Fibroblast of the conjunctiva (primary cell): ENCODE measurements around the gene ASIC4.

Experiments used
- DNase-seq: peaks from one replicate; pipeline ENCODE4 v3.0.0-alpha.2; 2010; ENCODE audit warnings: low read depth

ASIC4 gene

GRCh38 chr2:219482674-219483405 lies 31.4 kb upstream of the ASIC4 start:
- no peak for DNase-seq

- no peak for DNase-seq
Observed at GRCh38 chr2:219483451-219484342, 30.6 kb upstream of the ASIC4 start.

DNA sequence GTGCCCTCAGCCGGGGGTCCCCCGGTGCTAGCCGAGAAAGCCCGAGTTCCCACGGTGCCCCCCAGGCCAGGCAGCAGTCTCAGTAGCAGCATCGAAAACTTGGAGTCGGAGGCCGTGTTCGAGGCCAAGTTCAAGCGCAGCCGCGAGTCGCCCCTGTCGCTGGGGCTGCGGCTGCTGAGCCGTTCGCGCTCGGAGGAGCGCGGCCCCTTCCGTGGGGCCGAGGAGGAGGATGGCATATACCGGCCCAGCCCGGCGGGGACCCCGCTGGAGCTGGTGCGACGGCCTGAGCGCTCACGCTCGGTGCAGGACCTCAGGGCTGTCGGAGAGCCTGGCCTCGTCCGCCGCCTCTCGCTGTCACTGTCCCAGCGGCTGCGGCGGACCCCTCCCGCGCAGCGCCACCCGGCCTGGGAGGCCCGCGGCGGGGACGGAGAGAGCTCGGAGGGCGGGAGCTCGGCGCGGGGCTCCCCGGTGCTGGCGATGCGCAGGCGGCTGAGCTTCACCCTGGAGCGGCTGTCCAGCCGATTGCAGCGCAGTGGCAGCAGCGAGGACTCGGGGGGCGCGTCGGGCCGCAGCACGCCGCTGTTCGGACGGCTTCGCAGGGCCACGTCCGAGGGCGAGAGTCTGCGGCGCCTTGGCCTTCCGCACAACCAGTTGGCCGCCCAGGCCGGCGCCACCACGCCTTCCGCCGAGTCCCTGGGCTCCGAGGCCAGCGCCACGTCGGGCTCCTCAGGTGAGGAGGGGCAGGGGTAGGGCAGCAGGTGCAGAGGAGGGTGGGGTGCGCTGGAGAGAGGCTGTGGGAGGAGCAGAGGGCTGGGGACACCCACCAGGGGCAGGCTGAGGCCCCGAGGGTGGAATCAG lies 29.7 kb upstream of the ASIC4 start:
- no peak for DNase-seq

DNA sequence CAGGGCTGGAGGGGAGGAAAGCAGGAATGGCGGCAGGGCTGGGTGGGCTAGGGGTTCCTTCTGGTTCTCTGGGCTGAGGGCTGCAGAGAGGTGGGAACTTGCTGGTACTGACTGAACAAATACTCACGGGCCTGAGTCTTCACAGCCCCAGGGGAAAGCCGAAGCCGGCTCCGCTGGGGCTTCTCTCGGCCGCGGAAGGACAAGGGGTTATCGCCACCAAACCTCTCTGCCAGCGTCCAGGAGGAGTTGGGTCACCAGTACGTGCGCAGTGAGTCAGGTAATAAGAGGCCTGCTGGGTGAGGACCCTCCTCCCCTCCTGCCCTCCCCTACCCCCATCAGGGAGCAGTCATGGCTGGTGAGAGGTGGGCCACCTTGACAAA lies 29.1 kb upstream of the ASIC4 start:
- no peak for DNase-seq

DNA sequence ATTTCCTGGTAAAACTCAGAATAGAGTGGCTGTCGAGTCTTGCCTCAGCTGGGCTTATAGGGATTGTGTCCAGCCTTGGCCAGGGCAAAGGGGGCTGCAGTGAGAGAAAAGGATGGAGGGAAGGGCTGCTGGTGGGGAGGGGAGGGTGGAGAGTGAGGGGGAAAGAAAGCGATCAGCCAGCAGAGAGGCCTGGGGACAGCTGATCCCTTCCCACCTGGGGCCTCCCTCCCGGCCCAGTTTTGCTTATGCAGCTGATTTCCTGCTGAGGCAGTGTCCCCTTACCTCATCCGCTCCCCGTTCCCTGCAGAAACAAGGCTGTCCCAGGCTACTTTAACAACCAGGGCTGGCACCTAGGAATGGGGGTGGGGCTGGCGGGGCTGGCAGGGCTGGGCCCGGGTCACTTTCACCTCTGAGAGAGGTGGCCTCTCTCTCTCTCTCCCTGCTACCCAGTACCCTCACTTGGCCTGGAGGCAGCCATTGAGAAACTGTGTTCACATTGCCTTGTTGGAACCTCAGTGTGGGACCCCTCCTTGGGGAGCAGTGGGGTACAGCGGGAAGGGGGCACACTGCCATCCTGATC lies 27.8 kb upstream of the ASIC4 start:
- DNase-seq: no peak

GRCh38 chr2:219488149-219488843 lies 26.0 kb upstream of the ASIC4 start:
- DNase-seq: no peak

GRCh38 chr2:219488844-219489194 lies 25.5 kb upstream of the ASIC4 start:
- no peak for DNase-seq

DNA sequence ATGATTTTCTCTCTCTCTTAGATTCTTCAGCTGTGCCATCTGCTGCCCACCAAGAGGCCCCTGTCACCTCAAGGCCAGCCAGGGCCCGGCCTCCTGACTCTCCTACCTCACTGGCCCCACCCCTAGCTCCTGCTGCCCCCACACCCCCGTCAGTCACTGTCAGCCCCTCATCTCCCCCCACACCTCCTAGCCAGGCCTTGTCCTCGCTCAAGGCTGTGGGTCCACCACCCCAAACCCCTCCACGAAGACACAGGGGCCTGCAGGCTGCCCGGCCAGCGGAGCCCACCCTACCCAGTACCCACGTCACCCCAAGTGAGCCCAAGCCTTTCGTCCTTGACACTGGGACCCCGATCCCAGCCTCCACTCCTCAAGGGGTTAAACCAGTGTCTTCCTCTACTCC lies 25.0 kb upstream of the ASIC4 start:
- no peak for DNase-seq

GRCh38 chr2:219490186-219490585 lies 24.1 kb upstream of the ASIC4 start:
- no peak for DNase-seq

DNA sequence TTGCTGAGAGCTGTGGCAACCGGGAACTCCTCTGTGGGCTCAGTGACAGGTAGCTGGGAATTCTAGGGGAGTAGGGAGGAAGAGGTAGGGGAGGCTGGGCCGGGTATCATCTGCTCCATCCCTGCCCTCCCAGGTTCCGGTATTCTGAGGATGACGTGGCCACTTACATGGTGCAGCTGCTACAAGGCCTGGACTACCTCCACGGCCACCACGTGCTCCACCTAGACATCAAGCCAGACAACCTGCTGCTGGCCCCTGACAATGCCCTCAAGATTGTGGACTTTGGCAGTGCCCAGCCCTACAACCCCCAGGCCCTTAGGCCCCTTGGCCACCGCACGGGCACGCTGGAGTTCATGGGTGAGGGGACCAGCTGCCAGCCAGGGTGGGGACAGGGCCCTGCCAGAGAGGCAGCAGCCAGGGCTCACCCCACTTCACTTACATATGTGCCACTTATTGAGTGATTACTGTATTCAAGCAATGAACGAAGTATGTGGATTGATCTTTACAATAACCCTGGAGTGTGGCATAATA lies 23.6 kb upstream of the ASIC4 start:
- no peak for DNase-seq

DNA sequence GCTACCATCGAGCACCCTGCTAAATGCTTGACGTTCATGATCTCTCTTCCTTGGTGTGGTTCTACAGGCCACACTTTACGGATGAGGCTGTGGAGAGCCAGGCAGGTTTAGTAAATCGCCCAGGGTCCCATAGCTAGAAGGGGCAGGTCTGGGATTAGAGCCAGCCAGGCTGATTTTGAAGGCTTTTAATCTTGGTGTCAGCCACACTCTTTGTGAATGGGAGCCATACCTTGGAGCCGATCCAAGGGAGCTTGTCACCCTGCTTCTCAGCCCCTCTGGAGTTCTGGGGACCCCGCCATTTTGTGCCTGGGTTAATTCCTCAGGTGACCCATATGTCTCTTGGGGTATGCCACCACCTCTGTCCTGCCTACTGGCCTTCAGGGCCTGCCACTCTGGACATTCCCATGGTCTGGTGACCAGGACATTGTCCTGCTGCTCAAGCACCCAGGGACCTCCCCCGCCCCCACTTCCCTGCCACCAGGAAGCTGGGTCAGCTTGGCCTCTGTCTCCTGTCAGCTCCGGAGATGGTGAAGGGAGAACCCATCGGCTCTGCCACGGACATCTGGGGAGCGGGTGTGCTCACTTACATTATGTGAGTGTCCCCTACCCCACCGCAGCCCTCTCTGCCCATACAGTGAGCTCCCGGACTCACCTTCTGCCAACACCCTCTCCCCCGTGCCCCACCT lies 22.9 kb upstream of the ASIC4 start:
- no peak for DNase-seq

DNA sequence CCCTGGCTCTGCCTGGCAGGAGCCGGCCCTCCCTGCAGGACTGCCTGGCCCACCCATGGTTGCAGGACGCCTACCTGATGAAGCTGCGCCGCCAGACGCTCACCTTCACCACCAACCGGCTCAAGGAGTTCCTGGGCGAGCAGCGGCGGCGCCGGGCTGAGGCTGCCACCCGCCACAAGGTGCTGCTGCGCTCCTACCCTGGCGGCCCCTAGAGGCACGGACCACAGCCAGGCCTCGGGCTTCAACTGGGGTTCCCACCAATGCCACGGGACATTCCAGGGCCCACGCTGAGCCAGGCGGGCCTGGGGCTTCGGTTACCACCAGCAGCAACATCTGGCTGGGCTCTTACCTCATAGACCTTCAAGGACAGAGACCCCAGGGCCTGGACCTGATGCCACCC lies 21.7 kb upstream of the ASIC4 start:
- no peak for DNase-seq

DNA sequence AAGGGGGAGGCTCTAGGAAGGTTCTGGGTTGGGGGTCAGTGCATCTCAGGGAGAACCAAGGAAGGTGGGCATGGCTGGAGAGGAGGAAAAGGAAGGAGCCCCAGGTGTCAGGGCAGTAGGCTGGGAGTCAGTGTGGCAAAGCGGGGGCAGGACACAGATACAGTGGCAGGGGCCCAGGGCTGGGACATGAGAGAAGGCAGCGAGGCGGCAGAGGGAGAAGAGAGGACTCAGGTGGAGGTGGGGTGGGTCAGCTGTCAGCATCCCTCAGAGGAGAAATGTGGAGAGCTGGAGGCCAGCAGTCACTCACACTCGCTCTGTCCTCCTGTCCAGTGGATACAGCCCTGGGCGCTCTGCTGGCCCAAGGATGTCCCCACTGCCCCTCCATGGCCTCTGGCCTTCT lies 21.2 kb upstream of the ASIC4 start:
- DNase-seq: no peak

- DNase-seq: no peak
Observed at GRCh38 chr2:219494952-219495530, 19.2 kb upstream of the ASIC4 start.

- DNase-seq: peak; percentile 65
Observed at GRCh38 chr2:219495531-219496122, 18.7 kb upstream of the ASIC4 start.

DNA sequence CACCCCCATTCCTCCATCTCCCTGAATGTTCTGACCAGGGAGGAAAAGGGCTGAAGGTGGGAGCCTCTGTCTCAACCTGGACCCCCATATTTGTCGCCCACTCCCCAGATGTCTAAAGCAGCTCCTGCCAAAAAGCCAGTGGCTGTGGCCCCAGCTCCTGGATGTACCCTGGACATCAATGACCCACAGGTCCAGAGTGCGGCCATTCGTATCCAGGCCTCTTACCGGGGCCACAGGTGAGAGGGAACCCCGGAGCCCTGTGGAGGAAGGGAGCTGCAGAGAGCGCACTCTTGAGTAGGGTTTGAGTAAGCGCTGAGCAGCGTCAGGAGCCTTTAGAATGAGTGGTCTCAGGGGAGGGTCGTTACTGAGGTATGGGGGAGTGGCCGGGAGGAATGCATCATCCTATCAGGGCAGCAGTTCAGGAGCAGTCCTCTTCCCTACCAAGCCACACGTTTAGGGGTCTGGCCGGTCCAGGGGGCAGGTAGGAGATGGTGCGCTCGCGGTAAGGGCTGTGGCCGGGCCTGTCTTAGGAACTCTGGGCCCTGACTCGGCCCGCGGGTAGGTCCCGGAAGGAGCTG lies 17.9 kb upstream of the ASIC4 start:
- DNase-seq: no peak

GRCh38 chr2:219496825-219497494 lies 17.3 kb upstream of the ASIC4 start:
- no peak for DNase-seq

DNA sequence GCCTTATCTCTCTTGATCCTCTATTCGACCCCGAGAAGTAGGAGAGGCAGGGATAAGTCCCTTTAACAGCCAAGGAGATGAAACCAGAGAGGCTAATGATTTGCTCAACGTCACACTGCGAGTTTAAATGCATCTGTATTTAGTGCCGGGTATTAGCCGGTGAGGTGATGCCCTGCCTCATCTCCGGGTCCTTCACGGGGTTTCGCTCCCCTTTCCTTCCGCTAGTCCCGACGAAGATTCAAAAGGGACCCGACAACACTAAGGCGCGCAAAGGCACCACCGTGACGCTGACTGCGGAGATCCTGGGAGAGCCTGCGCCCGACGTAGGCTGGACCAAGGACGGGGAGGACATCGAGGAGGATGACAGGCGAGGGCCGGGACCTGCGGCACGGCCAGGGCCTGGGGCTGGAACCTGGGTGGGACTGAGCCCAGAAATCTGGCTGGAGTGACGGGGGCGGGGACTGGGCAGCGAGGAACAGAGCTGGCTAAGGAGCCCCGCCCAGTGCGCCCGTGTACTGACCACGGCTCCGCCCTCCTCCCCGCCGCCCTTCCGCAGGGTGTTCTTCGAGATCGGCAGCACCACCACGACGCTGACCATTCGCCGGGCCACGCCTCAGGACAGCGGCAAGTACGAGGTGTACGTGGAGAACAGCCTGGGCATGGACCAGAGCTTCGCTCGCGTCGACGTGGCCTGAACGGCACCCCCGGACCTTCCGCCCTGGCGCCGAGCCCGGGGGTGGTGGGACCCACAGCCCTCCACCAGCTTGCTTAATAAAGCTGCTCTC lies 16.6 kb upstream of the ASIC4 start:
- DNase-seq: peak; percentile 60
